ENCODE measurements around the gene OLFML2A.

Gene OLFML2A

GRCh38 chr9:124855944-124856765 lies 79.2 kb downstream of the OLFML2A start:
- DNase-seq: peak; percentile 47

GRCh38 chr9:124857533-124858162 lies 80.7 kb downstream of the OLFML2A start:
- no peak for DNase-seq

GRCh38 chr9:124858330-124859046 lies 81.6 kb downstream of the OLFML2A start:
- DNase-seq: no peak

- DNase-seq: no peak
Observed at GRCh38 chr9:124859803-124860581, 83.1 kb downstream of the OLFML2A start.

- DNase-seq: no peak
Observed at GRCh38 chr9:124860582-124861341, 83.8 kb downstream of the OLFML2A start.

- peak; percentile 97 for DNase-seq
Observed at GRCh38 chr9:124861342-124862229, 84.7 kb downstream of the OLFML2A start, which contains the start of the genes ARPC5L and RPL35. TSS of gene ARPC5L (plus strand) at chr9:124862130. CDS start at chr9:124869291, 7,161 bp downstream. TSS of gene RPL35 (minus strand) at chr9:124861957. CDS start at chr9:124861912, 45 bp downstream.

- no peak for DNase-seq
Observed at GRCh38 chr9:124863371-124863871, 86.5 kb downstream of the OLFML2A start.
